GM19193 (cell line): ENCODE measurements around the gene SLC22A12.

Experiments used
- POLR2A ChIP-seq: IDR thresholded peaks from 4 replicates; pipeline ENCODE4 v1.6.1; 2011; ENCODE audit not compliant: insufficient read depth, insufficient read length; ENCODE audit errors: extremely low read depth

SLC22A12 gene

GRCh38 chr11:64605244-64605560, 14.2 kb downstream of the SLC22A12 start:
- no peak for TF ChIP-seq POLR2A

DNA sequence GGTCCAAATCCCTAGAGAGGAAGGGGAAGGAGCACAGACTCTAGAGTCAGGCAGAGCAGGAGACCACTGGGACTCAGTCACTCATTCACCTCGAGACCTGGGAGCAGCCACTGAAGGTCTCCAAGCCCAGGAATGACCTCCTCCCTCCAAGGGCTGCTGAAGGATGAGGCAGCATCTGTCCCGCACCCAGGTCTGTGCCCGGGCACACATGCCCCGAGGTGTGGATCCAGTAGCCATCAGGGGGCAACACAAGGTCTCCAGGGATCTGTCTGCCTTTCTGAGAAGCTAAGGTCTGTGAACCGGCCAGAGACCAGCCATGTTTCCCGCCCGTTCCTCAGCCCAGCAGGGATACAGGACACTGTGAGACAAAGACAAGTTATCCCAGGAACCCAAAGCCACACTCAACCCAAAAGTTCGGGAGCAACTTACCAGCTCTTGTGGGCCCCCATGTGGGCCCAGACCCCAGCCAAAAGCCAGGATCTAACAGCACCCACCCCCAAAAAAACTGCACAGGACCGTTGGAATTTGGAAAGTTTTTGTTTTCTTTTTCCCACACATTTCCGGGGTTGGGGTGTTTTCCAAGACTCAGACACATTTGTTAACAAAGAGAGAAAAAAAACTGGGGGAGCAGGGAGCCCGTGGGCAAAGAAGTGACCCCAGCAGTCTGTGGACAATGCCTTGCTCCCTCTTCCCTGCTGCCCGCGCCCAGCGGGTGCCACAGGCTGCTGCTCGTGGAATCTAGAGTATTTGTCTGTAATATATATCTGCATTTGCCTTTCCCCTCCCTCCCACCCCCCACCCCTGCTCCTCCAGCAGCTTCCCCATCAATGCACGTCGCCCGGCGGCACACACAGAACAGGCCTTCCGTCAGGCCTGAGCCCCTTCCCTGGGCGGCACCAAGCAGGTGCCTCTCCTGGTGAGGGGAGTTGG, 14.9 kb downstream of the SLC22A12 start:
- no peak for TF ChIP-seq POLR2A

DNA sequence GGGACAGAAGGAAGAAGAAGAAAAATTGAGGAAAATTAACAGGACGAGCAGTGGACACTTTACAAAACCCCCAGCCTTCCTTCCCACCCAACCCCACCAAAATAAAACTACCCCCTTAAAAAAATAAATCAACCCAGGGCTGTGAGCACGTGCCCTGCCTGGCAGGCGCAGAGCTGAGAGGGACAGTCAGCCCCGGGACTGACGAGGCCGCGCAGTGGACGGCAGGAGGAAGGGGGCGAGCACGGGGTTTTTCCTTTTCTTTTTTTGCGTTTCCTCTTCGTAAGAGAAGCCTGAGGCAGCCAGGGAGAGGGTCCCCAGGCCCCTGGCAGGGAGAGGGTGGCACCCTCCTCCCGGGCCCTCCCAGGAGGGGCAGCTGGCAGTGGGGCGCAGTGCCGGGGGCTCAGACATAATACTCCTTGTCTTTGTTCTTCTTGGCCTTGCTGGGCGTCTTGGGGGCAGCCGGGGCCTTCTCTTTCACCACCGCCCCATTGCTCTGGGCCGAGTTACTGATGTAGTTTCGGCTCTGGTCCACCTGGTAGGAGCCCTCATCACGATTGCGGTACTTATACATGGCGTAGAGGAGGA, 15.9 kb downstream of the SLC22A12 start:
- TF ChIP-seq POLR2A: no peak

GRCh38 chr11:64607381-64607985, 16.5 kb downstream of the SLC22A12 start:
- TF ChIP-seq POLR2A: no peak

DNA sequence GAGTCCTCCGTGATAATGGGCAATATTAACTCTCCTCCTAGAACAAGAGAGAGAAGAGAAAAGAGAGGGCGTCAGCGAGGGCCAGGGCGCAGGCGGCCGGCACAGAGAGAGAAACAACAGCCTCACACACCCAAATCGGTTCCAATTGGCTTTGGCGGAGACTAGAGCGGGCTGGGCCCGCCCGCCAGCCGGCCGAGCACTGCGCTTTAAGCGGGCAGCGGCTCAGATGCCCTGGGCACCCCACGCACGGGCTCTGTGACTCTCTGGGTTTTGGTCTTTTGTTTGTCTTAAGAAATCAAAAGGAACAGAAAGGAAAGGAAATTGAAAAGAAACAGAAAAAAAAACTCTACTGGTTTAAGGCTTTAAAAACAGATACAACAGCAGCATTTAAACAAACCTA, 17.0 kb downstream of the SLC22A12 start:
- no peak for TF ChIP-seq POLR2A

DNA sequence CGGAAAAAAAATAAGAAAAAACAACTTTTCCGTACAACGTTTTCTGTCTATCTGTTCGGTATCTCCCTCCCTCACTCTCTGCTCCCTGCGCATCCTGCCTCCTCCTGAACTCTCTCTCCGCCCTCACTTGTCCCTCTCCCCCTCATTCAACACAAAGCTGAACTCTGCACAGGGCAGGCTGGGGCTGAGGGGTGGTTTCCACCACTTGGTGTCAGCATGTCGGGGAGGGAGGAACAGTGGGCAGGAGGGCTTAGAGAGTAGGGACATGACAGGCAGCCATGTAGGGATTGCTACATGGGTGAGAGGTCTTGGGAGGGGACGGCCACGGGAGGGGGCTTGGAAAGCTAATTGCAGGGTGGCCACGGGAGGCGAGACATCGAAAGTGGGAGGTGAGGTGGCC, 17.6 kb downstream of the SLC22A12 start:
- no peak for TF ChIP-seq POLR2A

DNA sequence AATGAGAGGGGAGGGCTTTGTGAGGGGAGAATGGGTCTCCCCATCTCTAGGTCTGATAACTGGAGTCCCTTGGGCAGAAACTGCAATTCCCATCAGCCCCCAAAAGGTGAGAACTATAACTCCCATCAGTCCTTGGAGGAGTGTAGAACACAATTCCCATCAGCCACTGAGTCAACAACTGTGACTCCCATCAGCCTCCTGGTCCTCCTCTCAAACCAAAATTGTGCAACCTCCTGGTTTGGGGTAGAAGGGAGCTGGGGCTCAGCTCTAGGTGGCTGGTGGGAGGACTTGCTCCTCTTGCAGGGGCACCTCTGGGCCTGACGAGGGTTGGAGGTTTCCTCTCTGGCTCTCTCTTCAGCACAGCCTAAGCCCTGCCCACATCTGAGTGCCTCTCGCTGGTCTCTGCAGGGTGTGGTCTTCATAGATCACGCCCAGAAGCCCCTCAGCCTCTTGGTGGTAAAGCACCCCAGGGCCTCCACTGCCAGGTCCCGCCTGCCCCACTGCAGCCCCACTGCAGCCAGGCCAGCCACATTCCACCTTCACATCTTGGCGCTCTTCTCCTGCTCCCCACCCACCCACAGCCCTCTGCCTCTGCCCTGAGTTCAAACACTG, 18.5 kb downstream of the SLC22A12 start:
- TF ChIP-seq POLR2A: no peak

GRCh38 chr11:64610596-64610995, 19.6 kb downstream of the SLC22A12 start:
- TF ChIP-seq POLR2A: no peak

DNA sequence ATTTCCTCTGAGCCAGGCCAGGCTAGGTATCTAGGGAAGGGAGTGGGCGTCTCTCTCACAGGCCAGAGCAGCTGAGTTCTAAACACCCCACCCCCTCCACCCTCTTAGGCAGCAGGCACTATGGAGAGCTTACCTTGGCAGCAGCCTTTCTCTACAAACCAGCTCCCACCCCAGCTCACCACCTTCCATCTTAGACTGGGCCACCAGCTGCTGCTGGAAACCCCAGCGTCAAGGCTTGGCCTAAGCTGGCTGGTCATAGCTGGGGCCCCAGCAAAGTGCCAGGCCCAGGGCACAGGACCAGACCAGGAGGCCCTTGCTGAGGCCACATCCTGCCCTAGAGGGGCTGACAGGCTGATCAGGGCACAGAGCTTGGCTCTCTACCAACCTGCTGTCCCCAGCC, 20.2 kb downstream of the SLC22A12 start:
- TF ChIP-seq POLR2A: no peak

- TF ChIP-seq POLR2A: no peak
Measured at GRCh38 chr11:64611869-64612646, 21.0 kb downstream of the SLC22A12 start.

DNA sequence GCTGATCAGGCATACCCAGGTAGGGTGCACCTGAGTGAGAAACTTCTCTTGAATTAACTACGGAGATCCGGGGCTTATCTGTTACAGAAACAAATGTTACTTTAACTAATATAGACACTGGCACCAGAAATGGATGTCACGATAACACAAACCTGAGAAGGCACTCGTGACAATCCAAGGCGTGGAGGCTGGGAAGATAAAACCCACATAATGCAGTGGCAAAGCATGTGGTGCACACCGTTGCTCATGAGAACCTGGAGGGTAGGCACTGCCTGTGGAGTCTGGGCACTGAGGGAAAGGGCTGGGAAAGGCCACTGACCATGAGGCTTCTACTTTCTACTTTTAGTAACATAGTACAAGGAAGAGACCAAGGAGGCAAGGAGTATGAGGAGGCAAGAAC, 22.6 kb downstream of the SLC22A12 start:
- no peak for TF ChIP-seq POLR2A

GRCh38 chr11:64614917-64615316, 23.9 kb downstream of the SLC22A12 start:
- no peak for TF ChIP-seq POLR2A

GRCh38 chr11:64616817-64617216, 25.8 kb downstream of the SLC22A12 start:
- no peak for TF ChIP-seq POLR2A

DNA sequence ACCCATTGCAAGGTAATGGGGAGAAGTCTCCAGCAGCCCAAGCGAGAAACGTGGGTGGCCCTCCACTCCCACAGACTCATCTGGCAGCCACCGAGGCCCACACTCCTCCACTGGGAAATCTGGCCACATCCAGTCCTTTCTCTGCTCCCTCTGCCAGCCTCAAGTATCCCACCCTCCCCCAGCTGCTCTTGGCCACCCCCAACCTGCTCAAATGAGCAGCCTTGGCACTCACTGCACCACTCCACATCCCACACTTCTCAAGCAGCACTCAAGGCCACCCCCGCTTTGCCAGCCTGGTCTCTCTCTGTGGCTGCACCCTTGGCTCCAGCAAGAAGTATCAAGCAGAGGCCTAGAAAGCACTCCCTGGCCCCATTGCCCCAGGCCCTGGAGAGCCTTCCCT, 28.2 kb downstream of the SLC22A12 start:
- TF ChIP-seq POLR2A: no peak
